ENCODE measurements around the gene C3orf18. TPM values are rescaled to one million over a fixed set of nuclear protein-coding genes. Genes with fewer than 3 reads are reported as not detected.

Gene C3orf18
- total RNA-seq, 3 donors from 2014 or later = 1.5 to 14.1 (median 2.5) TPM

- no peaks in the 10 kb centered on the region for H3K36me3 ChIP-seq (ENCODE audit: low read depth)
- TF ChIP-seq CTCF (IDR thresholded peaks at IDR 0.05) = no peak
- no peak overlapping the region for H3K4me3 ChIP-seq
- no peaks in the 10 kb centered on the region for H3K4me1 ChIP-seq (ENCODE audit: low read depth)
- ATAC-seq = no peak
- intact Hi-C loops (cut with DNase I, micrococcal nuclease) = no loop called here
- no peak for DNase-seq
- H3K9me3 ChIP-seq = no peaks in the 10 kb centered on the region
Measured at GRCh38 chr3:50534681-50535330, 32.7 kb downstream of the C3orf18 start.

GRCh38 chr3:50533807-50534461 lies 33.6 kb downstream of the C3orf18 start:
- Histone ChIP-seq H3K36me3 (ENCODE audit: low read depth) (no peaks in the 10 kb centered on the region), H3K4me1 (ENCODE audit: low read depth) (no peaks in the 10 kb centered on the region), H3K4me3 (no peak overlapping the region), H3K9me3 (no peaks in the 10 kb centered on the region)
- DNase-seq (no peak), ATAC-seq (no peak)
- intact Hi-C loops (cut with DNase I, micrococcal nuclease) = no loop called here
- no peak for TF ChIP-seq CTCF (IDR thresholded peaks at IDR 0.05)

GRCh38 chr3:50533316-50533715 lies 34.2 kb downstream of the C3orf18 start:
- DNase-seq (no peak), ATAC-seq (no peak)
- Histone ChIP-seq H3K4me3 (no peak overlapping the region), H3K36me3 (ENCODE audit: low read depth) (no peaks in the 10 kb centered on the region), H3K9me3 (no peaks in the 10 kb centered on the region), H3K4me1 (ENCODE audit: low read depth) (no peaks in the 10 kb centered on the region)
- intact Hi-C loops (cut with DNase I, micrococcal nuclease) = no loop called here
- no peak for TF ChIP-seq CTCF (IDR thresholded peaks at IDR 0.05)

- Histone ChIP-seq H3K4me3 (no peak overlapping the region), H3K9me3 (no peaks in the 10 kb centered on the region), H3K4me1 (ENCODE audit: low read depth) (no peaks in the 10 kb centered on the region), H3K36me3 (ENCODE audit: low read depth) (no peaks in the 10 kb centered on the region)
- intact Hi-C loops (cut with DNase I, micrococcal nuclease) = no loop called here
- ATAC-seq (no peak), DNase-seq (no peak)
- TF ChIP-seq CTCF (IDR thresholded peaks at IDR 0.05) = no peak
Measured at GRCh38 chr3:50532062-50532705, 35.4 kb downstream of the C3orf18 start.

- intact Hi-C loops (cut with DNase I, micrococcal nuclease) = no loop called here
- H3K9me3 ChIP-seq = no peaks in the 10 kb centered on the region
- no peak for DNase-seq
- no peak for ATAC-seq
- H3K4me1 ChIP-seq (ENCODE audit: low read depth) = no peaks in the 10 kb centered on the region
- TF ChIP-seq CTCF (IDR thresholded peaks at IDR 0.05) = no peak
- H3K36me3 ChIP-seq (ENCODE audit: low read depth) = no peaks in the 10 kb centered on the region
- H3K4me3 ChIP-seq = no peak overlapping the region
Measured at GRCh38 chr3:50531201-50531600, 36.3 kb downstream of the C3orf18 start.
